HCT116 (cell line): ENCODE data around the gene C4orf50.

Experiments
- CEBPB ChIP-seq: IDR thresholded peaks from 2 replicates; pipeline ENCODE4 v1.6.1; 2012; ENCODE audit warnings: low read depth
- CTCF ChIP-seq, 3 experiments: fragments of 200-600 bp in 1 of 3; sonication (generic) in 1 of 3; IDR thresholded peaks in 2 of 3; conservative IDR thresholded peaks in 1 of 3; 2 replicates each; pipeline ENCODE4 v1.5.1; 2012 to 2017; ENCODE audit warnings: low read depth in 2 of 3, low read length in 2 of 3, antibody characterized with exemption in 1 of 3, borderline replicate concordance in 1 of 3, control low read depth in 1 of 3, mild to moderate bottlenecking in 1 of 3, mixed read lengths in 1 of 3, mixed run types in 1 of 3, moderate library complexity in 1 of 3; ENCODE audit not compliant: insufficient read depth in 1 of 3
- EZH2 ChIP-seq: fragments of 200-600 bp; sonication (generic); IDR thresholded peaks from 2 replicates; pipeline ENCODE4 v1.6.1; 2017; ENCODE audit warnings: antibody characterized with exemption, mixed run types
- EZH2phosphoT487 ChIP-seq: fragments of 200-600 bp; IDR thresholded peaks from 2 replicates; pipeline ENCODE4 v1.6.1; 2018; ENCODE audit warnings: antibody characterized with exemption, borderline replicate concordance
- POLR2A ChIP-seq: IDR thresholded peaks from 2 replicates; pipeline ENCODE4 v1.7.0; 2011; ENCODE audit warnings: borderline replicate concordance; ENCODE audit not compliant: insufficient read depth, insufficient read length; ENCODE audit errors: extremely low read depth
- SIN3A ChIP-seq: IDR thresholded peaks from 2 replicates; pipeline ENCODE4 v1.6.1; 2012; ENCODE audit warnings: low read depth
- TCF7L2 ChIP-seq: IDR thresholded peaks from 2 replicates; pipeline ENCODE4 v1.7.0; 2011; ENCODE audit warnings: borderline replicate concordance, inconsistent platforms; ENCODE audit not compliant: insufficient read depth, insufficient read length; ENCODE audit errors: extremely low read depth
- TF ChIP-seq, protein P1 (sequence below): IDR thresholded peaks from 2 replicates; pipeline ENCODE4 v1.6.1; 2012

- TF ChIP-seq SIN3A (no peak), POLR2A (no peak), CTCF (IDR thresholded peaks at IDR 0.05 in 2 of 3, conservative IDR thresholded peaks at IDR 0.05 in 1 of 3; ENCODE audit: borderline replicate concordance in 1 of 3, insufficient read depth in 1 of 3, low read depth in 2 of 3, low read length in 2 of 3) (no peak), EZH2 (no peak), CEBPB (no peak), TCF7L2 (no peak), EZH2phosphoT487 (no peak)
- TF ChIP-seq, protein P1, sequence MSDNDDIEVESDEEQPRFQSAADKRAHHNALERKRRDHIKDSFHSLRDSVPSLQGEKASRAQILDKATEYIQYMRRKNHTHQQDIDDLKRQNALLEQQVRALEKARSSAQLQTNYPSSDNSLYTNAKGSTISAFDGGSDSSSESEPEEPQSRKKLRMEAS = no peak
Observed at GRCh38 chr4:5960252-5960880, 57.9 kb downstream of the C4orf50 start.
